Subcutaneous abdominal adipose tissue (tissue), 5 donors: ENCODE data around the gene TBC1D14.

Source experiments
- H3K27ac ChIP-seq: one replicate; pipeline ENCODE4 v1.7.0; 2013; ENCODE audit warnings: low read depth, mild to moderate bottlenecking, inconsistent platforms, low read length, moderate library complexity
- H3K27me3 ChIP-seq, 5 donors: one replicate each; pipeline ENCODE4 v1.7.0; 2013; ENCODE audit warnings: low read length in 5 of 5, inconsistent platforms in 1 of 5; ENCODE audit not compliant: control insufficient read depth in 5 of 5, insufficient read depth in 4 of 5
- H3K36me3 ChIP-seq, 5 donors: one replicate each; pipeline ENCODE4 v1.7.0; 2013; ENCODE audit warnings: low read length in 5 of 5; ENCODE audit not compliant: control insufficient read depth in 5 of 5, insufficient read depth in 5 of 5
- H3K4me1 ChIP-seq, 5 donors: one replicate each; pipeline ENCODE4 v1.7.0; 2013; ENCODE audit warnings: low read length in 5 of 5, mild to moderate bottlenecking in 3 of 5, moderate library complexity in 1 of 5; ENCODE audit not compliant: control insufficient read depth in 5 of 5, insufficient read depth in 5 of 5
- H3K4me3 ChIP-seq, 5 donors: one replicate each; pipeline ENCODE4 v1.7.0; 2013; ENCODE audit warnings: low read length in 5 of 5, low read depth in 1 of 5
- H3K9ac ChIP-seq, 5 donors: one replicate each; pipeline ENCODE4 v1.7.0; 2013; ENCODE audit warnings: low read length in 5 of 5, mild to moderate bottlenecking in 4 of 5, moderate library complexity in 3 of 5
- H3K9me3 ChIP-seq, 5 donors: one replicate each; pipeline ENCODE4 v1.7.0; 2013; ENCODE audit warnings: low read length in 5 of 5; ENCODE audit not compliant: control insufficient read depth in 5 of 5
- donor health status: healthy.
- donor health status: healthy.
- donor health status: healthy.
- donor health status: healthy.
- donor health status: healthy.

TBC1D14 gene

GRCh38 chr4:7061815-7062214 is 152.2 kb downstream of the TBC1D14 start:
- H3K9ac ChIP-seq: no peak overlapping the region
- H3K27me3 ChIP-seq: no peaks in the 10 kb centered on the region
- H3K4me3 ChIP-seq: no peak overlapping the region
- peaks cover 2 to 13% (median 8%) of the 10 kb centered on the region in 5 donors for H3K4me1 ChIP-seq
- H3K9me3 ChIP-seq: no peaks in the 10 kb centered on the region
- peaks cover 8 to 59% (median 52%) of the 10 kb centered on the region in 5 donors for H3K36me3 ChIP-seq
- H3K27ac ChIP-seq: no peak overlapping the region

- Histone ChIP-seq H3K27ac (no peak overlapping the region), H3K9me3 (no peaks in the 10 kb centered on the region), H3K9ac (no peak overlapping the region), H3K4me1 (peaks cover 2 to 20% (median 14%) of the 10 kb centered on the region in 5 donors), H3K27me3 (no peaks in the 10 kb centered on the region), H3K4me3 (no peak overlapping the region), H3K36me3 (peaks cover 8 to 55% (median 51%) of the 10 kb centered on the region in 5 donors)
These were observed 153.2 kb downstream of the TBC1D14 start for GRCh38 chr4:7062816-7063215.

- H3K36me3 ChIP-seq: peaks cover 8 to 55% (median 51%) of the 10 kb centered on the region in 5 donors
- H3K27me3 ChIP-seq: no peaks in the 10 kb centered on the region
- H3K9me3 ChIP-seq: no peaks in the 10 kb centered on the region
- no peak overlapping the region for H3K27ac ChIP-seq
- H3K4me3 ChIP-seq: no peak overlapping the region
- no peak overlapping the region for H3K9ac ChIP-seq
- H3K4me1 ChIP-seq: peaks cover 2 to 20% (median 15%) of the 10 kb centered on the region in 5 donors
These were observed 153.7 kb downstream of the TBC1D14 start for GRCh38 chr4:7063362-7063761.

DNA sequence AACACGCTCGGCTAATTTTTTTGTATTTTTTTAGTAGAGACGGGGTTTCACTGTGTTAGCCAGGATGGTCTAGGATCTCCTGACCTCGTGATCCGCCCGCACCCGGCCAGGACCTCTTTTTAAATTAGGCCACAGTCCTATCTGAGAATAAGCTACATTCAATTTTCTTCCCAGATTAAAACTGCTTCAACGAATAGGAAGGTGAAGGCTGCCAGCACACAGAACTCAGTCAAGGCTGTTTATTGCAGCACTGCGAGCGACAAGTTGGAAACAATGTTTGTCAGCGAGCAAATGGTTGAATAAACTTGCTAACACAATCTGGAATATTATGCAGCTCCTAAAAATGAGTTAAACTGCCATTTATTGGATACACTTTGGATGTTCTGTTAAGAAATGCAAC is 156.4 kb downstream of the TBC1D14 start:
- Histone ChIP-seq H3K27ac (no peak overlapping the region), H3K9ac (peak overlapping the region in 1 of 5 donors; percentile 20), H3K4me3 (no peak overlapping the region), H3K36me3 (peaks cover 5 to 36% (median 29%) of the 10 kb centered on the region in 5 donors), H3K9me3 (no peaks in the 10 kb centered on the region), H3K4me1 (peaks cover 5 to 31% (median 28%) of the 10 kb centered on the region in 5 donors), H3K27me3 (no peaks in the 10 kb centered on the region)

GRCh38 chr4:7066493-7066892 is 156.9 kb downstream of the TBC1D14 start:
- Histone ChIP-seq H3K9ac (peak overlapping the region in 4 of 5 donors; percentile 20 to 91 (median 82)), H3K4me3 (peak overlapping the region in 3 of 5 donors; percentile 60 to 99 (median 84)), H3K27me3 (peaks cover 0 to 2% (median 0%) of the 10 kb centered on the region in 5 donors), H3K9me3 (no peaks in the 10 kb centered on the region), H3K36me3 (peaks cover under 1 to 31% (median 24%) of the 10 kb centered on the region in 5 donors), H3K4me1 (peaks cover 5 to 31% (median 28%) of the 10 kb centered on the region in 5 donors), H3K27ac (no peak overlapping the region)

DNA sequence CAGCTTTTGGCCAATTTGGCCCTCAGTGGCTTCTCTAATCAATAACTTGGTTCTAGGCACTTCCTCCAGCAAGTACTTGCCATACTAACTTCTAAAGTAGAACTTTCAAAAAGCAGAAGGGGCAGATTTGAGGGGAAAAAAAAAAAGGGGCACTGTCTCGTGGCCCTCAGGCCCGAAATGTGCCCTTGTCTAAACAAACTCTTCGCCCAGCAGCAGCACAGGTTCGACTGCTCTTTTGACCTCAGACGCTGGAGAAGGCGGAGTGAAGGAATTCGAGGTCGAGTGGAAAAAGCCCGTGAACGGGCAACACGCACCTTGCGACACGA is 157.5 kb downstream of the TBC1D14 start:
- Histone ChIP-seq H3K4me1 (peaks cover 5 to 31% (median 28%) of the 10 kb centered on the region in 5 donors), H3K9me3 (no peaks in the 10 kb centered on the region), H3K9ac (peak overlapping the region; percentile 73 to 96 (median 88)), H3K27me3 (peaks cover 0 to 2% (median 0%) of the 10 kb centered on the region in 5 donors), H3K27ac (peak overlapping the region; percentile 86), H3K36me3 (peaks cover 0 to 25% (median 18%) of the 10 kb centered on the region in 5 donors), H3K4me3 (peak overlapping the region; percentile 60 to 99 (median 84))

DNA sequence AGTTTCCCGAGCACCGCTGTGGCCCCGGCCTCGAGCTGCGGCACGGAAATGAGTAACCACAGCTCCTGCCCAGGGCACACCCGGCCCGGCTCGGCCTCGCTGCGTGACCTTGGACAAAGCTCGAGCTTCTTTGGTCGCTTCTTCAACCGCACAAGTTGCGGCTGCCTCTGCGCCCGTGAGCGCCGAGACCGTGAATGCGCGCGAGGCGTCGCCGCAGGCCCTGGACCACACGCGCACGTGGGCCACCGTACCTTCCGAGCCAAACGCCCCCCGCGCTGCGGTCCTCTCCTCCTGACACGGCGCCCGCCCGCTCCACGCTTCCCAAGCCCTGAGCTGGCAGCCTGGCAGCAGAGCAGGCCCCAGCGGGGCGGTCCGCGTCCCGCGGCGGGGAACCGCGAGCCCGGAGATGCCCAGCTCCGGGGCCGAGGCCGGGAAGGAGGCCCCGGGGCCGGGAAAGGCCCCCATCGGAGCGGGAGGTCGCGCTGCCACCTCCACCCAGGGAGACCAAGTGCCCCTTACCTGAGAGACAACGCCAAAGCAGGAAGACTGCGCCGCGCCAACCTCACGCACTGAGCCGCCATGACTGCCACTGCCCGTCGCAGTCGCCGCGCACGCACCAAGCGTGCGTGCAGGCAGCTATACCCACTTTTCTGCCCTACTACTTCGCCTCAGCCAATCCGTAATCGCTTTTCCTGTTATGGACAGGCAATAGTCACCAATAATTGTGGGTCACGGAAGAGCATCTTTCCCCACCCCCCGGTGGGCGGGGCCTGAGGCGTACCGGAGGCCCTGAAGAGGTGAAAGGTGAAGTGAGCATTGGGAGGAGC is 158.0 kb downstream of the TBC1D14 start, which contains the start of gene GRPEL1:
Gene GRPEL1 (minus strand): TSS at position 613 of the 827 bp plus-strand sequence. CDS start 32 bp downstream, at position 581.
- H3K36me3 ChIP-seq: peaks cover 0 to 22% (median 15%) of the 10 kb centered on the region in 5 donors
- H3K9me3 ChIP-seq: no peaks in the 10 kb centered on the region
- peak within 1 kb of the TSS; percentile 75 to 96 (median 88) for H3K9ac ChIP-seq
- H3K27ac ChIP-seq: peak within 1 kb of the TSS; percentile 86
- H3K4me1 ChIP-seq: peaks cover 5 to 31% (median 28%) of the 10 kb centered on the region in 5 donors
- H3K4me3 ChIP-seq: peak within 1 kb of the TSS; percentile 66 to 99 (median 84)
- peaks cover 0 to 2% (median 0%) of the 10 kb centered on the region in 5 donors for H3K27me3 ChIP-seq

DNA sequence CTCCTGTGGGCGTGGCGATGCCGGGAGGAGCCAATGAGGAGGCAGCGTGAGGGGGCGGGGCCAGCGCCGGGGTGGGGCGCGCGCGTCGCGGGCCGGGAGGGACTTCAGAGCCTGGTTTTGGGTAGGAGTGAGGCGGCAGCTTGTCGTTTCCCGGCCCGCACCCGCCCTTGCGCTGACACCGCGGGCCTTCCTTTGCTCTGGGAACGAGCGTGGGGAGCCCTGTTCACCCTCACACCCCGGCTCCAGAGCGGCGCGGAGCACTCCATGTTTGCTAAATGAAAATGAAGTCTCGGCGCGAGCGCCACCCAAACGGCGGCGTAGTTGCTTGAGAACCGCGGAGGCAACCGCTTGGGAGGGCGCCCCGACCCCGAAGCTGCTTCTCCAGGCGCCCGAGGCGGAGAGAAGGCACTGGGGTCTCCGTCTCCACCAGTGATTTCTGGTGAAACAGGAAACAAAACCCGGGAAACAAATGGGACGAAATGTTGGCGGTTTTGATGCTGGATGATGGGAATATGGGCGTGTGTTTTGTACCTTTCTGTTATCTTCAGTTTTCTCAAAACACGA is 158.7 kb downstream of the TBC1D14 start:
- peak overlapping the region; percentile 85 for H3K27ac ChIP-seq
- peak overlapping the region; percentile 74 to 87 (median 83) for H3K9ac ChIP-seq
- peaks cover 5 to 31% (median 28%) of the 10 kb centered on the region in 5 donors for H3K4me1 ChIP-seq
- peaks cover 0 to 15% (median 8%) of the 10 kb centered on the region in 5 donors for H3K36me3 ChIP-seq
- no peaks in the 10 kb centered on the region for H3K9me3 ChIP-seq
- H3K4me3 ChIP-seq: peak overlapping the region; percentile 66 to 99 (median 77)
- H3K27me3 ChIP-seq: peaks cover 0 to 2% (median 0%) of the 10 kb centered on the region in 5 donors

DNA sequence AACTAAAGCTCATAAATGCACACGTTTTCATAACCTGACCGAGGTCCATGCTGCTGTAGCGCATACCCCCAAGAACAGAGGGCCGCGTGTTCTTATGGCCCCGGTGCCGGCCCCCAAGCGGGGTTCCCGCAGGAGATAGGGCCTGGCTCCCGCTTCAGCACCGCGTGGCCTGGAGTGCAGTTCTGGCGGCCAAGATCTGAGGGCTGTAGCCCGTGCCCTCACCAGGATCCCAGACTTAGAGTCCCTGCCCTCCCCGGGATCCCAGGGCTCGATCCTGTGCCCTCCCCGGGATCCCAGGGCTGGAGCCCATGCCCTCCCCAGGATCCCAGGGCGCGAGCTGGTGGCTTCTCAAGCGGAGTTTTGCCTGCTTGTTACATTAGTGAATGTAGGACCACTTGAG is 159.3 kb downstream of the TBC1D14 start:
- peak overlapping the region; percentile 66 to 99 (median 77) for H3K4me3 ChIP-seq
- H3K36me3 ChIP-seq: peaks cover 0 to 10% (median 3%) of the 10 kb centered on the region in 5 donors
- H3K9me3 ChIP-seq: no peaks in the 10 kb centered on the region
- peak overlapping the region; percentile 85 for H3K27ac ChIP-seq
- peaks cover 5 to 31% (median 28%) of the 10 kb centered on the region in 5 donors for H3K4me1 ChIP-seq
- H3K9ac ChIP-seq: peak overlapping the region; percentile 74 to 87 (median 83)
- H3K27me3 ChIP-seq: peaks cover 0 to 2% (median 0%) of the 10 kb centered on the region in 5 donors
